Skeletal muscle satellite cell (primary cell): ENCODE measurements around the gene GID4.

ENCODE experiments used
- H3K27me3 ChIP-seq: 2 replicates; pipeline ENCODE4 v1.7.0; 2013; ENCODE audit warnings: low read length; ENCODE audit not compliant: control insufficient read depth, insufficient read depth
- H3K36me3 ChIP-seq: 2 replicates; pipeline ENCODE4 v1.7.0; 2013; ENCODE audit warnings: mild to moderate bottlenecking, control low read depth, low read length; ENCODE audit not compliant: insufficient read depth
- H3K4me1 ChIP-seq: 2 replicates; pipeline ENCODE4 v1.7.0; 2013; ENCODE audit warnings: low read length; ENCODE audit not compliant: control insufficient read depth, insufficient read depth
- H3K4me2 ChIP-seq: 2 replicates; pipeline ENCODE4 v1.7.0; 2013; ENCODE audit warnings: mild to moderate bottlenecking, low read length
- H3K4me3 ChIP-seq: 2 replicates; pipeline ENCODE4 v1.7.0; 2013; ENCODE audit warnings: low read length
- H3K9ac ChIP-seq: 2 replicates; pipeline ENCODE4 v1.7.0; 2013; ENCODE audit warnings: mild to moderate bottlenecking, low read depth, low read length, moderate library complexity
- H3K9me3 ChIP-seq: replicated peaks from 2 replicates; pipeline ENCODE4 v1.7.0; 2013; ENCODE audit warnings: mild to moderate bottlenecking, control low read depth, low read length

Gene GID4

GRCh38 chr17:18018411-18018921 is 20.7 kb upstream of the GID4 start:
- Histone ChIP-seq H3K9me3 (no peaks in the 10 kb centered on the region), H3K4me2 (no peak overlapping the region), H3K9ac (no peak overlapping the region), H3K27me3 (no peaks in the 10 kb centered on the region), H3K36me3 (peaks cover 4% of the 10 kb centered on the region), H3K4me3 (no peak overlapping the region), H3K4me1 (no peaks in the 10 kb centered on the region)

- H3K9me3 ChIP-seq: no peaks in the 10 kb centered on the region
- H3K27me3 ChIP-seq: no peaks in the 10 kb centered on the region
- H3K4me3 ChIP-seq: no peak overlapping the region
- no peak overlapping the region for H3K9ac ChIP-seq
- H3K36me3 ChIP-seq: peaks cover 4% of the 10 kb centered on the region
- no peaks in the 10 kb centered on the region for H3K4me1 ChIP-seq
- no peak overlapping the region for H3K4me2 ChIP-seq
Measured at GRCh38 chr17:18019838-18020154, 19.4 kb upstream of the GID4 start.

GRCh38 chr17:18020971-18021370 is 18.2 kb upstream of the GID4 start:
- Histone ChIP-seq H3K4me1 (peaks cover 11% of the 10 kb centered on the region), H3K9ac (no peak overlapping the region), H3K27me3 (no peaks in the 10 kb centered on the region), H3K4me3 (no peak overlapping the region), H3K36me3 (no peaks in the 10 kb centered on the region), H3K4me2 (no peak overlapping the region), H3K9me3 (no peaks in the 10 kb centered on the region)

GRCh38 chr17:18021372-18021771 is 17.8 kb upstream of the GID4 start:
- no peak overlapping the region for H3K4me2 ChIP-seq
- H3K9ac ChIP-seq: no peak overlapping the region
- H3K4me1 ChIP-seq: peaks cover 15% of the 10 kb centered on the region
- H3K36me3 ChIP-seq: no peaks in the 10 kb centered on the region
- H3K9me3 ChIP-seq: no peaks in the 10 kb centered on the region
- H3K27me3 ChIP-seq: no peaks in the 10 kb centered on the region
- H3K4me3 ChIP-seq: no peak overlapping the region

GRCh38 chr17:18025241-18025944 is 13.8 kb upstream of the GID4 start:
- Histone ChIP-seq H3K9ac (no peak overlapping the region), H3K27me3 (no peaks in the 10 kb centered on the region), H3K9me3 (no peaks in the 10 kb centered on the region), H3K4me3 (no peak overlapping the region), H3K4me2 (peak overlapping the region; percentile 19), H3K4me1 (peaks cover 20% of the 10 kb centered on the region), H3K36me3 (no peaks in the 10 kb centered on the region)

GRCh38 chr17:18025945-18026776 is 13.0 kb upstream of the GID4 start:
- Histone ChIP-seq H3K36me3 (no peaks in the 10 kb centered on the region), H3K27me3 (no peaks in the 10 kb centered on the region), H3K9me3 (no peaks in the 10 kb centered on the region), H3K4me2 (peak overlapping the region; percentile 19), H3K4me3 (no peak overlapping the region), H3K9ac (no peak overlapping the region), H3K4me1 (peaks cover 20% of the 10 kb centered on the region)

- H3K4me1 ChIP-seq: peaks cover 25% of the 10 kb centered on the region
- no peaks in the 10 kb centered on the region for H3K36me3 ChIP-seq
- no peaks in the 10 kb centered on the region for H3K27me3 ChIP-seq
- no peak overlapping the region for H3K4me2 ChIP-seq
- H3K9ac ChIP-seq: no peak overlapping the region
- no peak overlapping the region for H3K4me3 ChIP-seq
- no peaks in the 10 kb centered on the region for H3K9me3 ChIP-seq
Measured at GRCh38 chr17:18027280-18027679, 11.9 kb upstream of the GID4 start.

GRCh38 chr17:18028114-18028951 is 10.9 kb upstream of the GID4 start:
- H3K36me3 ChIP-seq: no peaks in the 10 kb centered on the region
- H3K27me3 ChIP-seq: no peaks in the 10 kb centered on the region
- H3K4me3 ChIP-seq: no peak overlapping the region
- H3K9me3 ChIP-seq: no peaks in the 10 kb centered on the region
- H3K4me2 ChIP-seq: no peak overlapping the region
- no peak overlapping the region for H3K9ac ChIP-seq
- peaks cover 25% of the 10 kb centered on the region for H3K4me1 ChIP-seq

GRCh38 chr17:18028952-18029540 is 10.2 kb upstream of the GID4 start:
- H3K36me3 ChIP-seq: no peaks in the 10 kb centered on the region
- H3K9me3 ChIP-seq: no peaks in the 10 kb centered on the region
- H3K4me2 ChIP-seq: no peak overlapping the region
- H3K4me3 ChIP-seq: no peak overlapping the region
- H3K9ac ChIP-seq: no peak overlapping the region
- no peaks in the 10 kb centered on the region for H3K27me3 ChIP-seq
- H3K4me1 ChIP-seq: peaks cover 25% of the 10 kb centered on the region

GRCh38 chr17:18031955-18032354 is 7.3 kb upstream of the GID4 start:
- Histone ChIP-seq H3K4me1 (peaks cover 6% of the 10 kb centered on the region), H3K9ac (no peak overlapping the region), H3K27me3 (no peaks in the 10 kb centered on the region), H3K4me2 (no peak overlapping the region), H3K4me3 (no peak overlapping the region), H3K36me3 (no peaks in the 10 kb centered on the region), H3K9me3 (no peaks in the 10 kb centered on the region)
